ENCODE measurements around the gene HLA-DQA1.
"Not testable (repeated sequence)": the region's sequence is repeated elsewhere in the genome, so short reads cannot be mapped to it uniquely, and the experiment has no call there.

The HLA-DQA1 gene

GRCh38 chr6:32658268-32658897, 21.2 kb downstream of the HLA-DQA1 start:
- no peak for DNase-seq (ENCODE audit: low read depth in 2 of 2)

GRCh38 chr6:32659856-32660595, 22.8 kb downstream of the HLA-DQA1 start:
- DNase-seq (ENCODE audit: low read depth in 2 of 2) = no peak

GRCh38 chr6:32662099-32662498, 24.9 kb downstream of the HLA-DQA1 start:
- no peak for DNase-seq (ENCODE audit: low read depth in 2 of 2)

- DNase-seq (ENCODE audit: low read depth in 2 of 2) = no peak
Measured at GRCh38 chr6:32662836-32663235, 25.6 kb downstream of the HLA-DQA1 start.

- no peak for DNase-seq (ENCODE audit: low read depth in 2 of 2)
Measured at GRCh38 chr6:32664354-32664753, 27.1 kb downstream of the HLA-DQA1 start.

GRCh38 chr6:32664827-32665362, 27.7 kb downstream of the HLA-DQA1 start:
- peak; percentile 27 to 37 for DNase-seq (ENCODE audit: low read depth in 2 of 2)

- no peak for DNase-seq (ENCODE audit: low read depth in 2 of 2)
Measured at GRCh38 chr6:32665661-32666060, 28.5 kb downstream of the HLA-DQA1 start.

- DNase-seq (ENCODE audit: low read depth in 2 of 2) = peak in 1 of 2 donors; percentile 40
Measured at GRCh38 chr6:32666420-32667300, 29.5 kb downstream of the HLA-DQA1 start, which contains the start of gene HLA-DQB1. HLA-DQB1 (minus strand) TSS chr6:32666657; CDS start chr6:32666607, 50 bp downstream.

GRCh38 chr6:32668226-32668747, 31.1 kb downstream of the HLA-DQA1 start:
- peak; percentile 6 to 45 for DNase-seq (ENCODE audit: low read depth in 2 of 2)

- no peak for DNase-seq (ENCODE audit: low read depth in 2 of 2)
Measured at GRCh38 chr6:32669240-32669639, 32.0 kb downstream of the HLA-DQA1 start.

- DNase-seq (ENCODE audit: low read depth in 2 of 2) = no peak
Measured at GRCh38 chr6:32669893-32670292, 32.7 kb downstream of the HLA-DQA1 start.

- not testable (repeated sequence) for DNase-seq (ENCODE audit: low read depth in 2 of 2)
Measured at GRCh38 chr6:32671908-32672307, 34.7 kb downstream of the HLA-DQA1 start.

- not testable (repeated sequence) for DNase-seq (ENCODE audit: low read depth in 2 of 2)
Measured at GRCh38 chr6:32674123-32674522, 36.9 kb downstream of the HLA-DQA1 start.

- DNase-seq (ENCODE audit: low read depth in 2 of 2) = no peak
Measured at GRCh38 chr6:32679492-32679891, 42.3 kb downstream of the HLA-DQA1 start.

- no peak for DNase-seq (ENCODE audit: low read depth in 2 of 2)
Measured at GRCh38 chr6:32680055-32680454, 42.8 kb downstream of the HLA-DQA1 start.

- DNase-seq (ENCODE audit: low read depth in 2 of 2) = no peak
Measured at GRCh38 chr6:32684246-32684645, 47.0 kb downstream of the HLA-DQA1 start.

GRCh38 chr6:32685603-32686002, 48.4 kb downstream of the HLA-DQA1 start:
- peak in 1 of 2 donors; percentile 4 for DNase-seq (ENCODE audit: low read depth in 2 of 2)

- DNase-seq (ENCODE audit: low read depth in 2 of 2) = no peak
Measured at GRCh38 chr6:32689531-32690501, 52.6 kb downstream of the HLA-DQA1 start.

GRCh38 chr6:32692019-32692418, 54.8 kb downstream of the HLA-DQA1 start:
- peak; percentile 7 to 37 for DNase-seq (ENCODE audit: low read depth in 2 of 2)
